Measurements from ENCODE around the gene TOX2.

TOX2 gene

DNA sequence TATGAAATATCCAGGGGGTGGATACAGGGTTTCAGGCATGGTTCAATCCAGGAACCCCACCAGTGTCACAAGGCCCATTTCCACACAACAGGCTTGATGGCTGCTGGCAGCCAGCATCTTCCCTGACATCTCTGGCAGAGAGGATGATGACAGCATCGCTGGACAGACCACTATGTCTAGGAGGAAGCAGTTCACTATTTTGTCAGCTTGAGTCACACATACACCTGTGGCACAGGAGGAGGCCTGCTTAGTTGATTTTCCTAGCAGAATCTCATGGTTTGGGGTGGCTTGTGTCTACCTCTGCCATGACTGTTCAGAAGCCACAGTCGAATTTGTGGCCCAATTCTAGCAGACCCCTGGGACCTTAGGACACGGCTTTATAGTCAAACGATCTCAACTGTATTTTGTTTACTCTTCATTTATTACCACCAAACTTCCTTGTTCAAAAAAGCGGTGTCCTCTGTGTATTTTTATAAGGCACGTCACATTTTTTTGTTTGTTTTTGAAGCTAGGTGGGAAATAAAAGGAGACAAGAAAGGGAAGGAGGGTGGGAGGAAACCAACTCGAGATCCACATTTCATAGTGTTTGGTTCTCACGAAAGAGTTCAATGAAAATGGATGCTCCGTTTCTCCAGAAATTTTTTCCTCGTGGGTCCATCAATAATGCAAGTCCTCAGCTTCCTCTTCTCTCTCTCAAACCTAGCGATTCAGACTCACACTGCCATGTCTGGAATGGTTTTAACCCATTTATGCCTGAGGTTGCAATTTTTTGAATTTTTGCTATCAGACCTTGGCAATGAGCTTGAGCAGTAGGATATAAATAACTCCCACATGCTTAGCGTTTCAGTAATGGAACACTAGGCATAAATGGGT is 94.4 kb downstream of the TOX2 start:
- TF ChIP-seq ZNF274 (IDR thresholded peaks at IDR 0.05; ENCODE audit: low read depth, low read length) = no peak
- no peak overlapping the region for H3K4me3 ChIP-seq (ENCODE audit: low read length)

DNA sequence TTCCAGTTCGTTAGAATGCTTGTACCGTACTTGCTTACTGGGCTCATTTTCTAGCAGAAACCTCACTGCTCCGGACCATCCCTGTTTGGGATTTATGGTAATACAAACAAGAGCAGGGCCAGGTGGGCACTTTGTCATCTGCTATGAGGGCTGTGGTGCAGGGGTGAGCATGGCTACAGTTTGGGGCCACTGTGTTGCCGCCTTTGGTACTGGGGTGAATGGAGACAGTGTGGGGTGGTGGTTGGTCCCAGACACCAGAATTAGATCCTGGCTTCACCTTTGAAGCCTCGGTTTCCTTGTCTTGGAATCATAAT is 95.0 kb downstream of the TOX2 start:
- no peak overlapping the region for H3K4me3 ChIP-seq (ENCODE audit: low read length)
- no peak for TF ChIP-seq ZNF274 (IDR thresholded peaks at IDR 0.05; ENCODE audit: low read depth, low read length)

DNA sequence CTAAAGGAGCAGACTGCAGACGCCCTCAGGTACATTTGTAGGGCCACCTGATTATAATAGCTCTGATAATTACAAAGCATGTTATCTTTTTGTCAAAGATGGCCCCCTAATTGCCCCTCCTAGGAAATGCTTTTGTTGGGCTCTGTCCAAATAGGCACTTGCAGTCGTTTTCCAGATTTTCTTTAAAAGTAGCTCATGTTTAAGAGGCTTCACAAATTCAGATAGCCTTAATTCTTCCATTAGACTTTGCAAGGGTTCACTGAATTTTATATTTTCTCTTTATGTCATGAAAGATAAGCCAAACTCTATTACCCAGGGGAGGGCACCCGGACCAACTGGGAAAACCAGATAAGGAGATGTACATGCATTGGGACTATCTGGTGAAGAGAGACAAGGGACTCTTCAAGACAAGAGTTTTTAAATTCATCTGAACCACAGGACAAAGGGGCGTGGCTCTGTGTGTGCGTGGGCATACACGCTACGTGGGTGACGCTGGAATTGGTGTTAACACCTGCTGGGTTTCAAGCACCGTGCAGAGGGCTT is 95.6 kb downstream of the TOX2 start:
- no peak overlapping the region for H3K4me3 ChIP-seq (ENCODE audit: low read length)
- no peak for TF ChIP-seq ZNF274 (IDR thresholded peaks at IDR 0.05; ENCODE audit: low read depth, low read length)

DNA sequence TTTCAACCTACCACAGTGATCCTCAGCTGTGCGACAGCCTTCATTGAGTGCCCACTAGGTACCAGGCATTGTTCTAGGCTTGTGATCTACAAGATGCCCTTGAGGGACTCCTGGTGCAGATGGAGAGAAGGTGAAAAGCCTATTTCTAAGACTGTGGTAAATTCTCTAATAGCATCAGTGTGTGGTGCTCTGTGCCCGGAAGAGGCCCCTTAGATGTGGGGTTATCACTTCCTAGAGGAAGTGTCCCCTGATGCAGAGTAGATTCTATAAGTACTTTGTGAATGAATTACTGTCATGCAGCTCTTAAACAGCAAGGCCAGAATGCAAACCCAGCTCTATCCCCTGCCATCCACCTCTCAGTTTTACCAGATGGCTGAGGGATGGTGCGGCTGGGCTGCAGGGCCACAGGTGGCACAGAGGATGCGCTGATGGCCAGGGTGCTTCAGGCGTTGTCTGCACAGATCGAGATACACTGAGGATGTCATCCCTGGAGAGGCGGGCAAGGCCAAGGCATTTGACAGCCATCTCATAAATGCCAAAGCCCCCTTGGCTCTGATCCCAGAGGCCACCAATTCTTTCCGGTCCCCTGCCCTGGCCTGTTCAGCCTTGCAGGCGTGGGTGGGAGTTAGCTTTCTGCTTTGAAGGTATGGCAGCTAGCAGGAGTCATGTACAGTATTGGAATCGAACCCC is 96.7 kb downstream of the TOX2 start:
- TF ChIP-seq ZNF274 (IDR thresholded peaks at IDR 0.05; ENCODE audit: low read depth, low read length) = no peak

DNA sequence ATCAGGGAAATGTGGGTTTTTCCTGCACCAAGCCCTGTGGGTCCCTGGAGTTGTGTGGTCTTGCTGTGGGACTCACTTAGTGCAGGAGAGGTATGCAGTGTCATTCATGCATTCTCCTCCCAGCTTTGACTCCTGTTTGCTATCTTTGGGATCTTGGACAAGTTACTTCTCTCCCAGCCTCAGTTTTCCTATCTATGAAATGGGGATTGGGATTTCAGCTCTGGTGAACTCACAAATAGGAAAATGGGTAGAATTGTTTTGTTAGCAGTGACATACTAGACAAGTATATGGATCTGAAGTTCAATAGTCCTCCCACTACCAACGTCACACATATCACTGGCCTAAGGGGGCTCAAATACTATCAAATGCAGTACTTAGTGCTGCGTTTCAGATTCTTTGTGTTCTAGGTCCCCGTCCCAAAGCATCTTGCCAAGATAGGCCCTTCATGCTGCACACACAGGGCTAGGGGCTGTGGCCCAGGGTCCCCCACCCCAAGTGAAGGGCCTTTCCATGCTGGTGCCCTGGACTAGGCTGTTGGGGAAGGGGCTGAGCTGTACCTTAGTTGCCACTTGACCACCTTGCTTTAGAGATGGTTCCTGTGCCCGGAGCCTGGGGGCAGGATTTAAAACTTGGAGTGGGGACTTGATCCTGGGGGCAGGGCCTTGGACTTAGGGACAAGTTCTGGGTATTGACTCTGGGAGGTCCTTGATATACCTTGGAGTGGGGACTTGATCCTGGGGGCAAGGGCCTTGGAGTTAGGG is 98.0 kb downstream of the TOX2 start:
- TF ChIP-seq ZNF274 (IDR thresholded peaks at IDR 0.05; ENCODE audit: low read depth, low read length) = no peak
- no peak overlapping the region for H3K4me3 ChIP-seq (ENCODE audit: low read length)

More for the DNA sequence above, 96.7 kb downstream of the TOX2 start:
- no peak overlapping the region for H3K4me3 ChIP-seq (ENCODE audit: low read length)

DNA sequence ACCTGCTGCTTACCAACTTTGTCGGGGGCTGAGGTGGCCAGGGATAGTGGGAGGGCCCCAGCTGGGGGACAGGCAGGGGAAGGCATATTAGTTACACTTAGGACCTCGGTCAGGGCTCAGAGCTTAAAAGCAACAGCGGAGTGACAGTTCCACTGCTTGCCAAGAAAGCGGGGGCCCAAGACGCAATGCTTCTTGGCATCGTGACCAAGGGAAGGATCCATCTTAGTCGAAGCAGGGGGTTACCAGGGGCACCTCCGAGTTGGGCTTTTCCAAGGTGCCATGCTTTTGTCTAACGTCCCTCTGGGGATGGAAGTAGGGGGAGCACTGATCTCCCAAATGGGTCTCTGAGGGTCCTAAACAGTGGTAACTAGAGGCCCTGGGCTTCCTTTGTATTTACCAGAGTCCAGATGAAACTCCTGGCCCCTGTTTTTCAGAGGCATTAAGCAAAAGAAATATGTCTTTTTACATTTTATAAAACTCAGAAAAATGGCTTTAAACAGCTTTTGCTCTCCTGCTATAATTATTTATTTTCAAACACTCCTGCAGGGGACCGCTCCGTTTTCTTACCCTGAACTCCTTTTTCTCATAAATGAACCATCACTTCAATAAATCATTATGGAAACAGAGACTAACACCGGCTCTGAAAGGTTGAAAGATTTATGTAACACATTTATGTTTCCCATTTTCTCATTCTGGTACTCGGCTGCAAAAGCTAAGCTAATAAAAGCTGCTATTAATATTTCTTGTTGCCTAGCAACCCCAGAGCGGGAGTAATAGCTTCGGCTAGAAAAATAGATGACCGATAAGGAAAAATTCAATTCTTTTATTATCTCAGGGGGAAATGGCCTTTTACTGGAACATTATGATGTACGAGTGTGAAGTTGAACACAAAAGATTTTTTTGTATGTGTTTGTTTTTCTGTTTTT is 100.4 kb downstream of the TOX2 start:
- H3K4me3 ChIP-seq (ENCODE audit: low read length) = no peak overlapping the region
- TF ChIP-seq ZNF274 (IDR thresholded peaks at IDR 0.05; ENCODE audit: low read depth, low read length) = no peak

DNA sequence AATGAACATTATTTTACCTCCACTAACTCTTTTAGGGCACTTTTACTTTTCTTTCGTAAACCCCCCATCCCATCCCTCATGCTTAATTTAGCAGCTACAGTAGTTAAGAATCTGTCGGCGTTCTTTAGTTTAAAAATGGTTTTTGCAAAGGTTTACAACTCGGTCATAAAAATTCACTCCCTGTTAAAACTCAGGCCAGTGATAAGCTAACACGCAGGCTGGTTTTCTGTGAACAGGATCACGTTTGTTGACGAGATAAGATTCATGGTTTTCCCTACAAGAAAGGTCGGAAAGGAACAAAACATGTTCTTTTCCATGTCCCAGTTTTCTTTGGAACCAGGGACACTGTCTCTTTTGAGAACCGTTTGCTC is 101.1 kb downstream of the TOX2 start:
- H3K4me3 ChIP-seq (ENCODE audit: low read length) = no peak overlapping the region
- no peak for TF ChIP-seq ZNF274 (IDR thresholded peaks at IDR 0.05; ENCODE audit: low read depth, low read length)

DNA sequence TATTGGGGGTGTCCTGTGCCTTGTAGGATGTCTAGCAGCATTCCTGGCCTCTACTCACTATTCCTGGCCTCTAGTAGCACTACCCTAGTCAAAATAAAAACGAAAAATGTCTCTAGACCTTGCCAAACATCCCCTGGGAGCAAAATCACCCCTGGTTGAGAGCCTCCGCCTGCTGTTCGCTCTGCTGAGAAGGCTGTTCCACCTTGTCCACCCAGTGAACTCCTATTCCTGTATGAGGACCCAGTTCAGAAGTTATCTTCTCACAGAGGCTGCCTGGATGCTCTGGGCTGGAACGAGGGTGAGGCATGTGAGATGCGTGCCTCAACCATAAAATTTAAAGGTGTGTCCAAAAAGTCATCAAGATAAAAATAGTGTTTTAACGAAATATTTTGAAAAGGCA is 101.9 kb downstream of the TOX2 start:
- H3K4me3 ChIP-seq (ENCODE audit: low read length) = no peak overlapping the region
- no peak for TF ChIP-seq ZNF274 (IDR thresholded peaks at IDR 0.05; ENCODE audit: low read depth, low read length)

DNA sequence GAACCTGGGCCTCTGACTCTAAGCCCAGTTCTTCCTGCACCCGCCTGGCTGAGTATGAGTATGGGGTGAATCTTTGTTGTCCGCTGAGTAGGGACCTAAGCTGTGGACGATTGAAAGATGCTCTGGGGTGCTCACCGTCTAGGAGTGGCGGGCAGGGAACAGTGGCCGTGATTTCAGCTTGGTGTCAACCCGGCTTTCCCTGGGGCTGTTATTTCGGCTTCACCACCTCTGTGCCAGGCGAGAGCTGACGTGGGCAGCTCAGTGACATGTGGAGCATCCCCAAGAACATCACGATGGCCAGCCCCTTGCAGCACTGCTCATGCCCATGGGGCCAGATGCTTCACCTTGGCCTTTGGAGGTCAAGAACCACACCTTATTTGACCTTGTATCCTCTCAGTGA is 102.6 kb downstream of the TOX2 start:
- H3K4me3 ChIP-seq (ENCODE audit: low read length) = no peak overlapping the region
- no peak for TF ChIP-seq ZNF274 (IDR thresholded peaks at IDR 0.05; ENCODE audit: low read depth, low read length)

DNA sequence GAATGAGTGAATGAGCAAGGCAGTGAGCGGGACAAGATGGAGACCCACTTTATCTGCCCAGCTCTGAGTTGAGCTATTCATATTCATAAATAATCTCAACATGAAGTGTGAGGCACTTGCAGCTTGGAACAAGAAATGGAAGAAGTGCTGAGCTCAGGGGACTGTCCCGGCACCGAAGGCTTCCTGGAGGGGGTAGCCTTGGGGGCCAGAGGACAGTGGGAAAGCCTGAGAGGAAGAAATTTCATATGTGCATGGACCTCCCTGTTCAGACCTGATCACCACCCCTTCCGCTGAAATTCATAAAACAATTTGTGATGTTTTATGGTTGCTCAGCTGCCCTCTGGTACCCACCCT is 103.2 kb downstream of the TOX2 start:
- no peak for TF ChIP-seq ZNF274 (IDR thresholded peaks at IDR 0.05; ENCODE audit: low read depth, low read length)
- no peak overlapping the region for H3K4me3 ChIP-seq (ENCODE audit: low read length)

DNA sequence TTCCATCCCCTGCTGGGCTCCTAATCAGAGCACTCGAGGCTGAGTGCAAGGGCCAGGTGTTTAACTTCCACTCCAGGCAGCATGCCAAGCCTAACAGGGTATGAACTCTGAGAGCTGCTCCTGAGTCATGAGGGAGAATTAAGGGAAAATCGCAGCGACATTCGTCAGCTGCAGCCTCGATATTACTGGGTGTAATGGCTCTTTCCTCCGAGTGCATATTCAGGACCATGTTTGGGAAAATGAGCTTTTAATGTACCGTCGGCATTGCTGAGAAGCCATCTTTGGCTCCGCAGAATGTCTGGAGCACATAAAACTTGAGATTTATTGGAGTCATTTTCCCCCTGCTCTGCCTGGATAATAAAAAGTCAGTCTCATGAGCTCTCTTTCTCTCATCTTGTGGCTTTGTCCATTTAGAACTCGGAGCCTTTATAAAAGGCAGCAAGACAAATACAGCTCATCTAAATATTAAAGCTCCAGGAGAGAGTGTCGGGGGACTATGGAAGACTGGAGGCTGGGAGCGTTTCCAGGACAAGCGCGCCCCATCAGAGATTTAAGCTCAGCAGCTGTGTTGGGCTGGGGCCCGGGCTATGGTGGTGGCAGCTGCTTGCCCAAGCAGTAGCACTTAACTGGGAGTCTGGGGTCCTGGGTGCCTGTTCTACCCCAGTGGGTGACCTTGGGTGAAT is 103.7 kb downstream of the TOX2 start:
- H3K4me3 ChIP-seq (ENCODE audit: low read length) = no peak overlapping the region

DNA sequence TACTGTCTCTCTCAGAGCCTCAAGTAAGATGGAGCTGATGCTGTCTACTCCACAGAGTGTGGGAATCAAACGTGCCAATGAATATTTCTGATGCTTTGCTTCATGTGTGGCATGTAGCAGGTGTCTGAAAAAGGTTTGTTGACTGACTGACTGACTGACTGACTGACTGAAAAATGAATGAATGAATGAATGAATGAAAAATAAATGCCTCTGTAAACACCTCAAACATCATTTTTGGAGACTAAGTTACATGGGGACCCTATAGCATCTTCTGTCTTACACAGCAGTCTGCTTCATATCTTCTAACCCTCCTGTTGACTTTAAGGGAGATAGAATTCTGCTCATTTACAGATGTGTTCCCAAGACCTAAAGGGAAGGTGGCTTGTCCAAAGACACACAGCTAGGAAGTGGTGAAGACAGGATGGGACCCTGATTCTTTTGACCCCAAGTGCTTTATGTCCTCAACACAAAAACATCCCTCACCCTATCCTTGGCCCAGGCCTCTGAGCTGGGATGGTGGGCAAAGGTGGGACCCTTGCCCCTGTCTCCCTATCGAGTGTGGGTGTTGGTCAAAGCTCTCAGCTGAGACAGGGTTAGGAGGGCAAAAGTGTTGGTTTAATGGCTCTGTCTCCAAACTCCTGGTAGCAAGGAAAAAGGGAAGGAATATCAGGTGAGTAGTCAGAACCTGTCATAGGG is 104.4 kb downstream of the TOX2 start:
- no peak overlapping the region for H3K4me3 ChIP-seq (ENCODE audit: low read length)
- TF ChIP-seq ZNF274 (IDR thresholded peaks at IDR 0.05; ENCODE audit: low read depth, low read length) = no peak

More for the DNA sequence above, 103.7 kb downstream of the TOX2 start:
- TF ChIP-seq ZNF274 (IDR thresholded peaks at IDR 0.05; ENCODE audit: low read depth, low read length) = no peak
